CD4-positive, alpha-beta T cell treated with Interleukin-4 for 4 hours (primary cell): ENCODE data around the gene ABCA1.
"Not testable (repeated sequence)": the region's sequence is repeated elsewhere in the genome, so short reads cannot be mapped to it uniquely, and the experiment has no call there.

Experiments used
- DNase-seq: peaks from one replicate; pipeline ENCODE4 v3.0.0-alpha.2; 2020

Gene ABCA1

GRCh38 chr9:104948277-104948676, 20.3 kb upstream of the ABCA1 start:
- DNase-seq: no peak

- DNase-seq: no peak
Measured at GRCh38 chr9:104944871-104945270, 16.9 kb upstream of the ABCA1 start.

DNA sequence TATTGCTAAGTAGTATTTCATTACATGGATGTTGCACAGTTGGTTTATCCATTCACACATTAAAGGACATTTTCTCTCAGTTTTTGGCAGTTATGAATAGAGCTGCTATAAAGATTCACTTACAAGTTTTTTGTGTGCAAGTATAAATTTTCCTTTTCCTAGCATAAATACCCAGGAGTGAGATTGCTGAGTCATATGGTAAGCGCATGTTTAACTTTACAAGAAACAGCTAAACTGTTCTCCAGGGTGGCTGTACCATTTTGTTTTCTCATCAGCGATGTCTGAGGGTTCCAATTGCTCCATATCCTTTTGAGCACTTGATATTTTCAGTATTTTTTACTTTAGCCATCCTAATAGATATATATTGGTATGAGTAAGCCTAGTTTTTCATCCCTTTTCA, 16.4 kb upstream of the ABCA1 start:
- DNase-seq: no peak

GRCh38 chr9:104941597-104941996, 13.6 kb upstream of the ABCA1 start:
- DNase-seq: no peak

DNA sequence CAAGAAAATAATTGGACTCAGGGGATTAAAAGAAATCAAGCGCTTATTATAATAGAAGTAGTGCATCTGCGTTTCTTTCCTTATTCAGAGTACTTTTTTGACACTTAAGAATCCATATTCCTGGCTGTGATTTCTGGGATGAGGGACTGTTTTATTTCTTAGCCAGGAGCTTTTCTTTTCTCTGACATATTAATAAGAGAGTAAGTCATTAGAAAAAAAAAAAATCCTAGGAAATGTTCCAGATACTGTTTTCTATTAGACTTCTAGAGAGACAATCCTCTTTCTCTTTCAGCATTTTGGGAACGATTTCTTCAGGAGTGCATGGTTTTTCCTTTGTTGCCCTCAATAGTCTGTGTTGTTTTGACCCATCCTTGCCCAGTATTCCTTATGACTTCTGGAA, 8.3 kb upstream of the ABCA1 start:
- DNase-seq: no peak

GRCh38 chr9:104935501-104935810, 7.5 kb upstream of the ABCA1 start:
- not testable (repeated sequence) for DNase-seq

GRCh38 chr9:104934691-104935500, 6.9 kb upstream of the ABCA1 start:
- DNase-seq: no peak

- not testable (repeated sequence) for DNase-seq
Measured at GRCh38 chr9:104933091-104933490, 5.1 kb upstream of the ABCA1 start.

GRCh38 chr9:104931256-104931655, 3.3 kb upstream of the ABCA1 start:
- DNase-seq: no peak

GRCh38 chr9:104927216-104927911, 591 bp downstream of the ABCA1 start:
- no peak for DNase-seq

GRCh38 chr9:104923740-104924139, 4.2 kb downstream of the ABCA1 start:
- DNase-seq: no peak

DNA sequence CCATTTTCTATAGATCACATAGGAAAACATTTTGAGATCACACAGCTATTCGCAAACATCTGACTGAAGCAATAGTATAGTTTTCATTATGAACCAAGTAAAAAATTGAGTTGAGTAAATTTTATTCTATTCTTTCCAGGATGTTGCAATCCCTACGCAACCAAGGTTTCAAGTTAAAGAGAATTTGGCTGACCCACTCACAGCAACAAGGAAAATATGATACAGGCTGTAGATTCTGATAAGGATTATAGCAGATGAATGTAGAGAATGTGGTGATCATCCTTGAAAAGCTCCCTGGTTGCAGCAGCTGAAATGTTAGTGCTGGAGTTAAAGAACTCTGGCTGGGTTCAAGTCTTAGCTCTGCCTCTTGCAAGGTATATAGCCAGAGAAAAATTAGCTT, 4.7 kb downstream of the ABCA1 start:
- no peak for DNase-seq

DNA sequence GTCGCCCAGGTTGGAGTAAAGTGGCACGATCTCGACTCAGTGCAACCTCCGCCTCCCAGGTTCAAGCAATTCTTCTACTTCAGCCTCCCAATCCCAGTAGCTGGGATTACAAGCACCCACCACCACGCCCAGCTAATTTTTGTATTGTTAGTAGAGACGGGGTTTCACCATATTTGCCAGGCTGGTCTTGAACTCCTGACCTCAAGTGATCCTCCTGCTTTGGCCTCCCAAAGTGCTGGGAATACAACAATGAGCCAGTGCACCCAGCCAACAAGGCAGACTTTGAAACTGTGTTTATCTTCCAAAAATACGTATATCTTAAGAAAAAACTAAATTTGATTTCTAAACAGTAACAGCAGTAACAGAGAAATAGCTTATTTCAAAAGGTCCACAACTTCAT, 5.2 kb downstream of the ABCA1 start:
- DNase-seq: not testable (repeated sequence)

DNA sequence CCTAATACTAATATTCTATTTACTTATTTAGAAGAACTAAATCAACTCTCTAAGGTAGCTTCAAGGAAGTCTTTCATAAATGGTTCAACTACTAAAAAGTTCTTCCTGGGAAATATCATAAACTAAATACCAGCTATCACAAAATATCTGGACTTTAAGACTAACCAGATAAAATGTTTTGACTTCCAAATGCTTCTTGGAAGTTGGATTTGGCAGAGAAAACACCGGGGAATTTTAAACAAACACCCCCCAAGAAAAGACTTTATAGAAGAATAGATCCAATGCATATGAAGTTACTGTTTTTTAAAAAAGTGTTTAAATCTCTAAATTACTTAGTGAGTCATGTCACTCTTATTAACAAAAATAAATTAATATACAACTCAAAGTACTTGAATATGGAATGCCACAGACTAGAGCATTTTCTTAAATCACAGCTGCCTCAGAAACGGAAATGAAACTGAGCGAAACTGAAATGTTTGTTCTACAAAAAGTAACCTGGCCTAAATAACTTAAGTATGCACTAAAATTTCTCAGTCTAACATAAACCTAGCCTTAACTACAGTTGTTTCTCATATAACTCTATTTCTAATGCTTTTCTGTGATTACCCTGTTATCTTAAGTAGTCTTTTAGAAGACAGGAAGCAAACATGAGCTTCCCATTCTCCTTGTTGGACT, 6.8 kb downstream of the ABCA1 start:
- DNase-seq: no peak

- no peak for DNase-seq
Measured at GRCh38 chr9:104915753-104916152, 12.2 kb downstream of the ABCA1 start.

DNA sequence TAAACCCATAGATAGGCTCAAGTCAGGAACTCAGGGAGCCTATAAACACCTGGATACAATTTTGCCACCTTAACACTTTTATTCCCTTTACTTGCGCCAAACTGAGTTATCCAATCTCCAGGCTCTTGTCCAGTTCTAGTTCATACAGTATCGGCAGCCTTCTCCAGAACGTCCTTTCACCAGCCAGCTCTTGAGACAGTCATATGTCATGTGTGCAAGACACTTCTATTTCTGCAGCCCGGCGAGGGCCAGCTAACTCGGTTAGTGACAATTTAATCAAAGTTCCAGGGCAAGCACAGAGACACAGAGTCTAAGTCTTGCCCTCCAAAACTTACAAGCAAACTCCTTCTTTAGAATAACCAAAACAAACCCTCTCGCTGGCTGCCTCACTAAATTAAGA, 12.9 kb downstream of the ABCA1 start:
- no peak for DNase-seq

- DNase-seq: no peak
Measured at GRCh38 chr9:104914466-104914865, 13.5 kb downstream of the ABCA1 start.

DNA sequence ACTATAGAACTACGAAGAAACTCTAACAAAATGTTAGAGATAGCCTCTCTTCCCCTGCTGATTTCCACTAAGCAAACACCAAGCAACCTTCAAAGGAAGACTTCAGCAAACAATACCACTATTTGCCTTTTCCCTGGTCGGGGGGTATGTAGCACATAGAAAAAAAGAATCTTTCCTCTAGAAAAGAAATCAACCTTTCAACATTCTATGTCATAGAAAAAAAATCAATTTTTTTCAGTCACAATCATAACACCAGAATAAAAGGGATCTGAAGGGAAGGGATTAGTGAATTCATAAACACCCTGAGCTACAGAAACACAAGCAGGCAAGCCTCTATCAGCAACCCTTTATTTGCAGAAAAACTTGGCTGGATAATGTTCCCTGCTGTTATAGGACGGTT, 15.3 kb downstream of the ABCA1 start:
- DNase-seq: no peak

DNA sequence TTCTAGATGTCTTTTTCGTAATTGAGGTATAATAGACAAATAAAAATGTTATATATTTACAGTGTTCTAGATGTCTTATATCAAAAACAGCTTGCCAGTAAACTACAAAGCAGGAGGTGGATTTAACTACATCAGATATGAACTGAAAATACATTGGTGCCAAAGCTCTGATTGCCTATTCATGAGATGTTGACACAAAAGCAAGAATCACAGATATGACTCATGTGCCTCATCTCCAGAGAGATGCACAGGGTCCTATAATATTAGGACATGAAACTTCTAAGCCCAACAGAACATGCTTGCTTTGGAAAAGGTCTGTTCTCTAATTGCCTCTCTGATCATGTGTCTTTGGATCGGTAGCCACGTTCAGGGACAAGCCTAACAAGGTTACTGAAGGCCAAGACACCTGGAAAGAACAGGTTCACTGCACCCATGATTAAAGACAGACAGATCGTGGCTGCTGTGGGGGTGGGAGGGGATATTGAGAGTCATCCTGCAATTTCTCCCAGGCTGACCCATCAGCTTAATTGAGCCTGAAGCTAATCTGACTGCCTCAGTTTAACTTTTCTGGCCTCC, 16.8 kb downstream of the ABCA1 start:
- DNase-seq: no peak

DNA sequence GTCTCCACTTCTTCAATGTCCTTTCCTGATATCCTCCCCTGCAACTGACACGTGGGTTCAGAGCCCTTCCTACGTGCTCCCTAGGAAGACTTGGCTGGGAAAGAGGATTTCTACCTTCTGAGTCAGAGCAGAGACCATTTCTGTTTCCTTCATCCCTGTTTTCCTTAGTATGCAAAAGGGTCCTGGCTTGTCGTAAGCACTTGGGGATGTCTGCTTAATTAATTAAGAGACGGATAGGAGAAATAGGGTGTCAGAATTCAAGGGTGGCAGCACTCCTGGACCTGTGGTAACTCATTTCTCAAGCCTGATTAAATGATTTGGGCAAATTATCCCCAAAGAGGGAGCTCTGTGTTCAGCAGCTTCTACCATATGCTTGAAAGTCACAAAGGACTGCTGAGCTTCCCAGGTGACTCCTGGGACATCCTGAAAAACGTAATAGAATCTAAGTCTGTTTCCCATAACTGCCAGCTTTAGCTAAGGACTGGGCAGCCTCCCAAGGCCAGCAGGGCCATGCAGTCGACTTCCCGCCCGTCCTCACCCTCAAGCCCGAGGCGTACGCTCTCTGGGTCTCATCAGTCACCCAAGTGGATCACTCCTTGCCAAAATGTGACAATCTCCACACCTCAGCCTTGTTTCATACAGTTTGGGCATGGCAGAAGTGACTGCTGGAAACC, 20.5 kb downstream of the ABCA1 start:
- no peak for DNase-seq

DNA sequence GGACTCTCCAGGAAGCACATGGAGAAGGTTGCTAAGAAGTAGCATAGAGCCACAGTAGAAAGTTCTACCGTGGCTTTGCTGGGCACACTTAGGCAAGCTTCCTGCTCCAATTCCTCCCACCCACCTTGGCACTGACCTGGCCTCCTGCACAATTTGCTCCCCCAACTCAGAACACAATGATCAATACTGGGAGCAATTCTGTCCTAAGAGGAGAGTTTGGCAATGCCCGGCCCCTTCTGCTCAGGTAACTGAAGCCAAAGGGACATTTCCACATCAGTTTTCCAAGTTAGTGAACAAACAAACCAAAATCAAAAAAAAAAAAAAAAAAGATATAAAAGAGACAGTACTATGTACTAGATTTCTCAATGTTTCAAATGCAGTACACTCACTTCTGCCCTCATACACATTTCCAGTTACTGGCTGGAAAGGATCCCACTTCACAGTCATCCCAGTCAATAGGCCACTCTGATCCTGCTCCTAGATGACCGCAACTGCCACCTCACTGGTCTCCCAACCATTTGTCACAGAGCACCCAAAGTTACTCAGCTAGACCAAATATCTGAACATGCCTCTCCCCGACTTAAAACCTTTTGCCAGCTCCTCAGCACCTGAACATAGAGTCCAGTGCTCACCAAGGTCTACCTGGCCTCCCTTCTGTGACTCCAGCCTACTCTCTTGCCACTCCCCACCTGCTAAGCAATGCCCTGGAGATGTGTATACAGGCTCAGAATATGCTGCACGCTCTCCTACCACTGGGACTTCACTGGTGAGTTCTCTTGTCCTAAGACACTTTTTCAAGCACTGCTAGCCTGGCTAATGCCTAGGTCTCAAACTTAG, 21.3 kb downstream of the ABCA1 start:
- DNase-seq: no peak

GRCh38 chr9:104905931-104906330, 22.0 kb downstream of the ABCA1 start:
- DNase-seq: no peak
